ENCODE results near the gene DACH1. TPM values are rescaled to one million over a fixed set of nuclear protein-coding genes. Genes with fewer than 3 reads are reported as not detected.

Gene DACH1
- total RNA-seq, 4 donors from 2014 or later, result 0.08 to 2.3 (median 0.71) TPM

GRCh38 chr13:71606818-71607217, 260.2 kb downstream of the DACH1 start:
- no peak for TF ChIP-seq POLR2A (IDR thresholded peaks at IDR 0.05)
- no peak for TF ChIP-seq CTCF (IDR thresholded peaks at IDR 0.05)
- Histone ChIP-seq H3K4me1 (no peaks in the 10 kb centered on the region), H3K27me3 (no peaks in the 10 kb centered on the region), H3K27ac (no peak overlapping the region), H3K4me3 (no peak overlapping the region), H3K36me3 (no peaks in the 10 kb centered on the region), H3K9me3 (no peaks in the 10 kb centered on the region)
- intact Hi-C loops (cut with DNase I), result no loop called here
- no peak for DNase-seq

- 77 to 85% methylated on average over 2 of the region's 2 CpGs for WGBS, 2 donors
- H3K27ac ChIP-seq, result no peak overlapping the region
- TF ChIP-seq CTCF (IDR thresholded peaks at IDR 0.05), result no peak
- no peak for TF ChIP-seq POLR2A (IDR thresholded peaks at IDR 0.05)
- intact Hi-C loops (cut with DNase I), result no loop called here
- no peaks in the 10 kb centered on the region for H3K4me1 ChIP-seq
- H3K27me3 ChIP-seq, result no peaks in the 10 kb centered on the region
- H3K36me3 ChIP-seq, result no peaks in the 10 kb centered on the region
- H3K9me3 ChIP-seq, result no peaks in the 10 kb centered on the region
- H3K4me3 ChIP-seq, result no peak overlapping the region
- no peak for DNase-seq
Measured at GRCh38 chr13:71605744-71606143, 261.3 kb downstream of the DACH1 start.

GRCh38 chr13:71603255-71603654, 263.7 kb downstream of the DACH1 start:
- intact Hi-C loops (cut with DNase I), result no loop called here
- H3K27ac ChIP-seq, result no peak overlapping the region
- 77 to 80% methylated on average over 2 of the region's 2 CpGs for WGBS, 2 donors
- TF ChIP-seq CTCF (IDR thresholded peaks at IDR 0.05) (no peak), POLR2A (IDR thresholded peaks at IDR 0.05) (no peak)
- no peaks in the 10 kb centered on the region for H3K4me1 ChIP-seq
- H3K36me3 ChIP-seq, result no peaks in the 10 kb centered on the region
- H3K9me3 ChIP-seq, result no peaks in the 10 kb centered on the region
- no peaks in the 10 kb centered on the region for H3K27me3 ChIP-seq
- no peak for DNase-seq
- no peak overlapping the region for H3K4me3 ChIP-seq

GRCh38 chr13:71602344-71602743, 264.7 kb downstream of the DACH1 start:
- Histone ChIP-seq H3K4me3 (no peak overlapping the region), H3K27me3 (no peaks in the 10 kb centered on the region), H3K36me3 (no peaks in the 10 kb centered on the region), H3K9me3 (no peaks in the 10 kb centered on the region), H3K27ac (no peak overlapping the region), H3K4me1 (no peaks in the 10 kb centered on the region)
- 77 to 83% methylated on average over 3 of the region's 3 CpGs for WGBS, 2 donors
- DNase-seq, result no peak
- intact Hi-C loops (cut with DNase I), result no loop called here
- TF ChIP-seq POLR2A (IDR thresholded peaks at IDR 0.05) (no peak), CTCF (IDR thresholded peaks at IDR 0.05) (no peak)

GRCh38 chr13:71597150-71597549, 269.9 kb downstream of the DACH1 start:
- 64 to 74% methylated on average over 1 of the region's 1 CpG for WGBS, 2 donors
- intact Hi-C loops (cut with DNase I), result no loop called here
- TF ChIP-seq POLR2A (IDR thresholded peaks at IDR 0.05), result no peak
- no peak for TF ChIP-seq CTCF (IDR thresholded peaks at IDR 0.05)
- Histone ChIP-seq H3K9me3 (no peaks in the 10 kb centered on the region), H3K4me1 (no peaks in the 10 kb centered on the region), H3K36me3 (no peaks in the 10 kb centered on the region), H3K27me3 (no peaks in the 10 kb centered on the region), H3K27ac (no peak overlapping the region), H3K4me3 (no peak overlapping the region)
- no peak for DNase-seq

All from esophagus squamous epithelium (tissue), 5 donors.